ENCODE data around the gene HNRNPH3.

Gene HNRNPH3

GRCh38 chr10:68336754-68337351 is 5.0 kb downstream of the HNRNPH3 start:
- Histone ChIP-seq H3K4me1 (ENCODE audit: insufficient read depth, poor library complexity, severe bottlenecking) (peaks cover 23% of the 10 kb centered on the region), H3K27me3 (ENCODE audit: insufficient read depth, poor library complexity, severe bottlenecking) (no peaks in the 10 kb centered on the region), H3K36me3 (ENCODE audit: low read depth) (peaks cover 84% of the 10 kb centered on the region), H3K27ac (ENCODE audit: poor library complexity, severe bottlenecking) (no peak overlapping the region), H3K4me3 (ENCODE audit: severe bottlenecking) (no peak overlapping the region), H3K9me3 (ENCODE audit: severe bottlenecking) (no peaks in the 10 kb centered on the region)
- ATAC-seq (ENCODE audit: low read depth), result no peak
- TF ChIP-seq CTCF (IDR thresholded peaks at IDR 0.05; ENCODE audit: poor library complexity, severe bottlenecking), result no peak
- no peak for DNase-seq (ENCODE audit: low spot score)

GRCh38 chr10:68340358-68341080 is 8.7 kb downstream of the HNRNPH3 start:
- H3K27ac ChIP-seq (ENCODE audit: poor library complexity, severe bottlenecking), result no peak overlapping the region
- H3K4me3 ChIP-seq (ENCODE audit: severe bottlenecking), result no peak overlapping the region
- H3K36me3 ChIP-seq (ENCODE audit: low read depth), result peaks cover 100% of the 10 kb centered on the region
- no peaks in the 10 kb centered on the region for H3K27me3 ChIP-seq (ENCODE audit: insufficient read depth, poor library complexity, severe bottlenecking)
- peaks cover 20% of the 10 kb centered on the region for H3K4me1 ChIP-seq (ENCODE audit: insufficient read depth, poor library complexity, severe bottlenecking)
- H3K9me3 ChIP-seq (ENCODE audit: severe bottlenecking), result no peaks in the 10 kb centered on the region
- DNase-seq (ENCODE audit: low spot score) (no peak), ATAC-seq (ENCODE audit: low read depth) (no peak)
- no peak for TF ChIP-seq CTCF (IDR thresholded peaks at IDR 0.05; ENCODE audit: poor library complexity, severe bottlenecking)

GRCh38 chr10:68342909-68343516 is 11.1 kb downstream of the HNRNPH3 start:
- no peak for TF ChIP-seq CTCF (IDR thresholded peaks at IDR 0.05; ENCODE audit: poor library complexity, severe bottlenecking)
- peaks cover 87% of the 10 kb centered on the region for H3K36me3 ChIP-seq (ENCODE audit: low read depth)
- no peaks in the 10 kb centered on the region for H3K9me3 ChIP-seq (ENCODE audit: severe bottlenecking)
- ATAC-seq (ENCODE audit: low read depth) (peak; percentile 39; the same call in 2 of the 3 replicates), DNase-seq (ENCODE audit: low spot score) (no peak)
- no peaks in the 10 kb centered on the region for H3K27me3 ChIP-seq (ENCODE audit: insufficient read depth, poor library complexity, severe bottlenecking)
- no peak overlapping the region for H3K4me3 ChIP-seq (ENCODE audit: severe bottlenecking)
- no peaks in the 10 kb centered on the region for H3K4me1 ChIP-seq (ENCODE audit: insufficient read depth, poor library complexity, severe bottlenecking)
- no peak overlapping the region for H3K27ac ChIP-seq (ENCODE audit: poor library complexity, severe bottlenecking)

GRCh38 chr10:68345621-68346020 is 13.8 kb downstream of the HNRNPH3 start:
- H3K9me3 ChIP-seq (ENCODE audit: severe bottlenecking), result no peaks in the 10 kb centered on the region
- peaks cover 76% of the 10 kb centered on the region for H3K36me3 ChIP-seq (ENCODE audit: low read depth)
- H3K27me3 ChIP-seq (ENCODE audit: insufficient read depth, poor library complexity, severe bottlenecking), result no peaks in the 10 kb centered on the region
- ATAC-seq (ENCODE audit: low read depth), result no peak
- no peak overlapping the region for H3K27ac ChIP-seq (ENCODE audit: poor library complexity, severe bottlenecking)
- H3K4me3 ChIP-seq (ENCODE audit: severe bottlenecking), result no peak overlapping the region
- DNase-seq (ENCODE audit: low spot score), result no peak
- no peaks in the 10 kb centered on the region for H3K4me1 ChIP-seq (ENCODE audit: insufficient read depth, poor library complexity, severe bottlenecking)
- TF ChIP-seq CTCF (IDR thresholded peaks at IDR 0.05; ENCODE audit: poor library complexity, severe bottlenecking), result no peak

All from RWPE2 (cell line).